T-helper 17 cell (primary cell): ENCODE measurements around the gene MALAT1. TPM values are rescaled to one million over a fixed set of nuclear protein-coding genes. Genes with fewer than 3 reads are reported as not detected.
A peak's percentile ranks its signal among the peaks of the same experiment; 100 is the strongest.

Source experiments
- ATAC-seq: fragments of 150-1000 bp; cut with Tn5 transposase; 2 replicates; pipeline ENCODE4 v1.10.0; 2021; ENCODE audit warnings: mild to moderate bottlenecking, moderate library complexity
- DNase-seq, 3 donors: peaks; one replicate each; pipeline versions ENCODE4 v3.0.0 to v3.0.0-alpha.2; 2020 to 2021
- H3K9me3 ChIP-seq: one replicate; pipeline ENCODE4 v1.7.0; 2013; ENCODE audit warnings: low read length, mild to moderate bottlenecking; ENCODE audit not compliant: control insufficient read depth, poor library complexity, severe bottlenecking
- H3K27ac Mint-ChIP-seq: one replicate; pipeline ENCODE4 v1.8.0; 2022; ENCODE audit warnings: mild to moderate bottlenecking, moderate library complexity, mixed read lengths
- H3K27me3 Mint-ChIP-seq: one replicate; pipeline ENCODE4 v1.8.0; 2022; ENCODE audit warnings: mixed read lengths
- H3K36me3 Mint-ChIP-seq: one replicate; pipeline ENCODE4 v1.8.0; 2022; ENCODE audit warnings: low read depth, mixed read lengths
- H3K4me1 Mint-ChIP-seq: one replicate; pipeline ENCODE4 v1.8.0; 2022; ENCODE audit warnings: mild to moderate bottlenecking, mixed read lengths
- H3K4me3 Mint-ChIP-seq: one replicate; pipeline ENCODE4 v1.8.0; 2022; ENCODE audit warnings: mild to moderate bottlenecking, moderate library complexity, mixed read lengths
- total RNA-seq, 4 donors: library from RNA in 2 of 4; stranded (reverse) in 2 of 4; gene quantifications; one replicate each; pipeline ENCODE4 v1.2.3 and lab custom pipeline; 2022 to 2026

MALAT1 gene
- total RNA-seq, 2 donors from 2014 or later = 25,853 to 29,025 TPM

DNA sequence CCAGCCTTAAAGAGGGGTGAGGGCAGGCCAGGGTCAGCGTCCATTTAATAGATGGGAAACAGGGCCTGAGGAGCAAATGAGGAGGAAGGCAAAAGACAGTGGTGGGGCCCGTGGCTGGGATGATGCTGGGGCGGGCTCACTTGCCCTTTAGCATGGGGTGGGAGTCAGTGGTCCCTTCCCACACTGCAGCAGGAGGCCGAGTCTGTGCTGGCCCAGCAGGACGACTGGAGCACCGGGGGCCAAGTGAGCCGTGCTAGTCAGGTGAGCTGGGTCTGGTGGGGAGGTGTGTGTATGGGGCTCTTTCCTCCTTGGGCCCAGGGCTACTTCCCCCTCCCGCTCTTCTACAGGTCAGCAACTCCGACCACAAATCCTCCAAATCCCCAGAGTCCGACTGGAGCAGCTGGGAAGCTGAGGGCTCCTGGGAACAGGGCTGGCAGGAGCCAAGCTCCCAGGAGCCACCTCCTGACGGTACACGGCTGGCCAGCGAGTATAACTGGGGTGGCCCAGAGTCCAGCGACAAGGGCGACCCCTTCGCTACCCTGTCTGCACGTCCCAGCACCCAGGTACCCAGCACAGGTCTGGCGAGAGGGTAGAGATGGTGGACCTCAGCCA is 38.9 kb downstream of the MALAT1 start:
- Mint-ChIP-seq H3K27me3 (no peaks in the 10 kb centered on the region), H3K4me1 (peaks cover 17% of the 10 kb centered on the region), H3K27ac (peak overlapping the region; percentile 29), H3K4me3 (peak overlapping the region; percentile 50), H3K36me3 (peaks cover 5% of the 10 kb centered on the region)
- DNase-seq (no peak), ATAC-seq (no peak)
- no peaks in the 10 kb centered on the region for H3K9me3 ChIP-seq

- Mint-ChIP-seq H3K36me3 (peaks cover 7% of the 10 kb centered on the region), H3K4me1 (peaks cover 20% of the 10 kb centered on the region), H3K4me3 (peak overlapping the region; percentile 67), H3K27me3 (no peaks in the 10 kb centered on the region), H3K27ac (peak overlapping the region; percentile 29)
- ATAC-seq (no peak), DNase-seq (no peak)
- H3K9me3 ChIP-seq = no peaks in the 10 kb centered on the region
Observed at GRCh38 chr11:65538232-65538914, 39.5 kb downstream of the MALAT1 start.

DNA sequence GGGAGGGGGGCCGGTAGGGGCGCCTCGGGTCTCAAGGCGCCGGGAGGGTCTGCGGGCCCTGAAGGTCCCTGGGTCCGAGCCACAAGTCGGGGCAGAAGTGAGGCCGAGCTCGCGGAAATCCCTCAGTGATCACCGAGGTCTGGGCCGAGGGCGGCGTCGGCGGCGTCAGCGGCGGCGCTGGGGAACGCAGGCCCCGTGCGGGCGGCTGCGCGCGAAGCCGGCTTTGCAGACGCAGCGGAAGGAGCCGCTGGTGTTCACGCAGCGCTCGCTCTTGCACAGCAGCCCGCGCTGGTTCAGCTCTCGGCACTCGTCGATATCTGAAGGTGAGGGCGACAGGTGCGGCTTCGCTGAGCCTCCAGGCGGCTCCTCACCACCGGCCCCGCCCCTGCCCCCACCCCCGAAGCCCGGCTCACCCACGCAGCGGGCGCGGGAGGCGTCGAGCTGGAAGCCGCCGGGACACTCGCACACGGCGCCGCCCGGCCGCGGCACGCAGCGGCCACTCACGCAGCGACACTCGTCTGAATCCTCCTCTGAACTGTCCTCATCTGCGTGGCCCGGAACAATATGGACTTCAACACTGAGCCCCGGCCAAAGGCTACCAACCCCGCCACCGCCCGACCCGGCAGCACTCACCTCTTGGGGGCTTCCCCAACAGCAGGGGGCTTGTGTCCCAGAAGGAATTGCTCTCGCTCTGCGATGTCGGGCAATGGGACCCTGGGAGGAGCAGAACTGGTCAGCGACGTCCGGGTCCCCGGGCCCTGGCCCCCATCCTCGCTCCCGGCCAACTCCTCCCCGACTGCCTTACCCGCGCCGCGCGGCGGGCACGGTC is 40.3 kb downstream of the MALAT1 start:
- Mint-ChIP-seq H3K4me3 (peak overlapping the region; percentile 21), H3K4me1 (peaks cover 23% of the 10 kb centered on the region), H3K27ac (no peak overlapping the region), H3K36me3 (peaks cover 7% of the 10 kb centered on the region), H3K27me3 (no peaks in the 10 kb centered on the region)
- ATAC-seq (no peak), DNase-seq (no peak)
- H3K9me3 ChIP-seq = no peaks in the 10 kb centered on the region

GRCh38 chr11:65539744-65540289 is 41.0 kb downstream of the MALAT1 start:
- no peaks in the 10 kb centered on the region for H3K9me3 ChIP-seq
- DNase-seq (peak in 1 of 3 donors; percentile 83), ATAC-seq (peak; percentile 79)
- Mint-ChIP-seq H3K27ac (no peak overlapping the region), H3K4me1 (peaks cover 22% of the 10 kb centered on the region), H3K36me3 (peaks cover 3% of the 10 kb centered on the region), H3K4me3 (peak overlapping the region; percentile 80), H3K27me3 (no peaks in the 10 kb centered on the region)

- no peaks in the 10 kb centered on the region for H3K9me3 ChIP-seq
- Mint-ChIP-seq H3K4me3 (peak overlapping the region; percentile 80), H3K4me1 (peaks cover 23% of the 10 kb centered on the region), H3K27me3 (no peaks in the 10 kb centered on the region), H3K36me3 (peaks cover 3% of the 10 kb centered on the region), H3K27ac (no peak overlapping the region)
- peak; percentile 78 to 86 (median 83) for DNase-seq
- peak; percentile 88 for ATAC-seq
Observed at GRCh38 chr11:65540290-65541092, 41.6 kb downstream of the MALAT1 start.

DNA sequence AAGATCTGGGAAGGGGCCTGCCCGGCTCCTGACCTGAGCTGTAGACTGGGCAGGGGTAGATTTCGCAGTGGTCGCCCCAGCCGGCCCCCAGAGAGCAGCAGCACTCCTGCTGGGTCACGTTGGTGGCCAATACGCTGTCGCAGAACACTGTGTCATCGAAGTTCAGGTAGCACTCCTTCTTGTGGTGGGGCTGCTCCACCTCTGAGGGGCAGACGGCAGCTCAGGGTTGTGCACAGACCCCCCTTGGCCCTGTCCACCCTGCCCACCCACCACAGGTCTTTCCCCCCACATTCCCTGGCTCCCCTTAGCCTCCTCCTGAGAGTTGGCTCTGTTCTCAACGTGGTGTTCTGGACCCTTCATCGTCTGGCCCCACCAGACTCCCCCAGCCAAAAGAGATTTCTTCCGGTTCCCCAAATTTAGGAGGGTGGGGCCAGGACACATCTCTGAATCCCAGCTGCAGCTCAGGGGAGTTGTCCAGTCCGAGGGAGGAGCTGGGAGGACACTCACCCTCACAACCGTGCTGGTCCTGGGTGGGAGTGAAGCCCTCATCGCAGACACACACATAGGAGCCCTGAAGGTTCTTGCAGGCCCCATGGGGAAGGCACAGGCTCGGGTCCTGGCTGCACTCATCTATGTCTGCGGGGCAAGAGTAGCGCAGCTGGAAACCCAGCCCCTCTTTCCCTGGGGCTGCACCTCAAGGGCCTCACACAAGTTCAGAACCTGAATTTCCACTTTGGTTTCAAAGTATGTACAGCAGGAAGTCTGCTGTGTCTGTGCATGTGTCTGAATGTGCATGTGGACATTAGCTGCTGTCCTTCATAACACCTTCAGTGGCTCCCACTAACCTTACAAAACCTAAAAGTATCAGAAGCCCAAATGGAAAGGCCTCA is 42.5 kb downstream of the MALAT1 start:
- H3K36me3 Mint-ChIP-seq = peaks cover 3% of the 10 kb centered on the region
- H3K4me1 Mint-ChIP-seq = peaks cover 31% of the 10 kb centered on the region
- DNase-seq (no peak), ATAC-seq (no peak)
- peak overlapping the region; percentile 80 for H3K4me3 Mint-ChIP-seq
- no peaks in the 10 kb centered on the region for H3K9me3 ChIP-seq
- H3K27ac Mint-ChIP-seq = peak overlapping the region; percentile 37
- no peaks in the 10 kb centered on the region for H3K27me3 Mint-ChIP-seq

- DNase-seq = no peak
- peaks cover 31% of the 10 kb centered on the region for H3K4me1 Mint-ChIP-seq
- H3K9me3 ChIP-seq = no peaks in the 10 kb centered on the region
- ATAC-seq = no peak
- no peaks in the 10 kb centered on the region for H3K27me3 Mint-ChIP-seq
- H3K27ac Mint-ChIP-seq = peak overlapping the region; percentile 62
- peak overlapping the region; percentile 39 for H3K4me3 Mint-ChIP-seq
- H3K36me3 Mint-ChIP-seq = peaks cover 3% of the 10 kb centered on the region
Observed at GRCh38 chr11:65542738-65543390, 44.0 kb downstream of the MALAT1 start.

GRCh38 chr11:65545853-65546216 is 47.0 kb downstream of the MALAT1 start:
- Mint-ChIP-seq H3K4me3 (peak overlapping the region; percentile 55), H3K36me3 (peaks cover 9% of the 10 kb centered on the region), H3K27ac (peak overlapping the region; percentile 93), H3K27me3 (no peaks in the 10 kb centered on the region), H3K4me1 (peaks cover 41% of the 10 kb centered on the region)
- no peaks in the 10 kb centered on the region for H3K9me3 ChIP-seq
- no peak for DNase-seq
- ATAC-seq = no peak

DNA sequence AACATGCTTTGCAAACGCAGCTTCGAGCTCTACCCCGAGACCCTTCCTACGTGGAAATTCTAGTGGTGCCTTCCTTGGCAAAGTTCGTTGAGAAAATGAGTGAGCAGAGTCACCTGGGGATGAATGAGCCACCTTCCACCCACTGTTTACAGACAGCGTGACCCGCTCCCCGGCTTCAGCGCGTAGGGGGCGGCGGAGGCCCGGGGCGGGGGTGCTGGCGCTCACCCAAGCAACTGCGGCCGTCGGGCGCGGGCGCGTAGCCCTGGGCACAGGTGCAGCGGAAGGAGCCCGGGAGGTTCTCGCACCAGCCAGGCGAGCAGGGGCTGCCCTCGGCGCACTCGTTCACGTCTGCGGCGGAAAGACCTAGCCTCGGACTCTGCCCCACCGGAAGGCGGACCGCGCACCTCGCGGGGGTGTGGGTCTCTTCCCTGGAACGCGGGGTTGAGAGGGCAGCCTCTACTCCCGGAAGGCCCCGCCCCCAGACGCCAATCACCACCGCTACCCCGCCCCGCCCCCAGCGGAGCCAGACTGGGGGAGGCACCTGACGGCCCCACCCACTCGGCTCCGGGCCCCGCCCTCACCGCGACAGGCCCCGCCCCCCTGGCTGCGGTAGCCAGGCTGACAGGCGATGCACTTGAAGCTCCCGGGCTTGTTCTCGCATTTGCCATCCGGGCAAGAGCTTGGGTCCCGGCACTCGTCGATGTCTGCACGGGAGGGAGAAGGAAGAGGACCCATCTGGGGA is 47.5 kb downstream of the MALAT1 start:
- Mint-ChIP-seq H3K27me3 (no peaks in the 10 kb centered on the region), H3K4me1 (peaks cover 42% of the 10 kb centered on the region), H3K36me3 (peaks cover 9% of the 10 kb centered on the region), H3K4me3 (peak overlapping the region; percentile 85), H3K27ac (peak overlapping the region; percentile 93)
- H3K9me3 ChIP-seq = no peaks in the 10 kb centered on the region
- ATAC-seq (peak; percentile 88), DNase-seq (peak; percentile 99 to 100 (median 100))

DNA sequence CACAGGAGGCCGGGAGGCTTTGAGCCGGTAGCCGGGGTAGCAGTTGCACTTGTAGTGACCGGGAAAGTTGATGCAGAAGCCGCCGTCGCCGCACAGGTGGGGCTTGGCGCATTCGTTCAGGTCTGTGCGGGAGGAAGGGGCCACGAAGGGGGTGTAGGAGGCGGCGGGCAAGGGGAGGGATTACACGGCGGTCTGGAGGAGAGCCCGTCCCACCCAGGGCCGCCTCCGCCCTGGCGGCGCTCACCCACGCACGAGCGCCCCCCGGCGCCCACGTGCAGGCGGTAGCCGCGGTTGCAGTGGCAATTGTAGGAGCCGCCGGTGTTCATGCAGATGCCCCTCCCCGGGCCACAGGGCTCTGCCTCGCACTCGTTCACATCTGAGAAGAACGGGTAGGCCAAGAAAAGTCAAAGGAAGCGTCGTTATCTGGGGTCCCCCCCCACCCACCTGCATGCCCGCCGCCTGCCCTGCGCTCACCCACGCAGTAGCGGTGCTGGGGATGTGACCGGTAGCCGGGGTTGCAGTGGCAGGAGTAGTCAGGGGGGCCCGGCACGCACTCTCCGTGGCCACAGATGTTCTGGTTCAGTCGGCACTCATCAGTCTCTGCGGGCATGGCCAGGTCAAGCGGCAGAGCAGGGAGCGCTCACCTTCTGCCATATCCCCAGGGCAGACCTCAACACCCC is 48.7 kb downstream of the MALAT1 start:
- H3K36me3 Mint-ChIP-seq = peaks cover 8% of the 10 kb centered on the region
- peak overlapping the region; percentile 83 for H3K27ac Mint-ChIP-seq
- no peak for ATAC-seq
- H3K4me1 Mint-ChIP-seq = peaks cover 49% of the 10 kb centered on the region
- peak overlapping the region; percentile 85 for H3K4me3 Mint-ChIP-seq
- peak in 2 of 3 donors; percentile 41 to 49 for DNase-seq
- H3K9me3 ChIP-seq = no peaks in the 10 kb centered on the region
- H3K27me3 Mint-ChIP-seq = no peaks in the 10 kb centered on the region

- H3K4me3 Mint-ChIP-seq = peak overlapping the region; percentile 81
- ATAC-seq (no peak), DNase-seq (no peak)
- peaks cover 5% of the 10 kb centered on the region for H3K36me3 Mint-ChIP-seq
- H3K4me1 Mint-ChIP-seq = peaks cover 49% of the 10 kb centered on the region
- no peaks in the 10 kb centered on the region for H3K9me3 ChIP-seq
- H3K27ac Mint-ChIP-seq = peak overlapping the region; percentile 83
- no peaks in the 10 kb centered on the region for H3K27me3 Mint-ChIP-seq
Observed at GRCh38 chr11:65548395-65548794, 49.5 kb downstream of the MALAT1 start.
